HEK293 (cell line): ENCODE measurements around the gene RIN1.
A peak's percentile ranks its signal among the peaks of the same experiment; 100 is the strongest.
"Not testable (repeated sequence)": the region's sequence is repeated elsewhere in the genome, so short reads cannot be mapped to it uniquely, and the experiment has no call there.

ENCODE experiments used
- CTCF ChIA-PET: fragments of 350-600 bp; formaldehyde crosslinking; extraction: SDS; loops from one replicate; lab custom pipeline; 2021; ENCODE audit warnings: antibody characterized with exemption; lab: Yijun Ruan, JAX
- POLR2A ChIA-PET: fragments of 300-600 bp; formaldehyde crosslinking; extraction: SDS; loops from one replicate; lab custom pipeline; 2020; ENCODE audit warnings: antibody characterized with exemption, inconsistent platforms; lab: Yijun Ruan, JAX
- H3K27ac ChIP-seq: fragments of 200-500 bp; sonication (Bioruptor generic); 2 replicates; pipeline ENCODE4 v1.5.1; 2014; ENCODE audit warnings: low read depth, low read length, control low read depth, inconsistent platforms; ENCODE audit errors: extremely low read depth
- H3K36me3 ChIP-seq, 2 experiments: fragments of 200-500 bp in 1 of 2; sonication (Bioruptor generic) in 1 of 2; 1 replicate in 1 of 2; 2 replicates in 1 of 2; pipeline ENCODE4 v1.5.1; 2014 to 2017; ENCODE audit warnings: inconsistent platforms in 2 of 2, low read length in 2 of 2; ENCODE audit not compliant: control insufficient read depth in 2 of 2, insufficient read depth in 1 of 2
- H3K4me1 ChIP-seq: fragments of 200-500 bp; sonication (Bioruptor generic); 2 replicates; pipeline ENCODE4 v1.5.1; 2014; ENCODE audit warnings: mild to moderate bottlenecking, low read length, inconsistent platforms; ENCODE audit not compliant: control insufficient read depth, insufficient read depth
- H3K4me3 ChIP-seq: 2 replicates; pipeline ENCODE4 v1.5.1; 2011; ENCODE audit warnings: low read depth, mild to moderate bottlenecking, control low read depth, low read length, moderate library complexity
- H3K9me3 ChIP-seq: fragments of 200-500 bp; sonication (Bioruptor generic); 2 replicates; pipeline ENCODE4 v1.5.1; 2014; ENCODE audit warnings: low read depth, low read length, inconsistent platforms; ENCODE audit not compliant: control insufficient read depth, insufficient read depth
- CTCF ChIP-seq: fragments of 450-650 bp; formaldehyde crosslinking; IDR thresholded peaks from 2 replicates; pipeline ENCODE4 v1.5.1; 2016; ENCODE audit warnings: missing biosample characterization, missing genetic modification characterization
- EGR2 ChIP-seq: fragments of 450-650 bp; formaldehyde crosslinking; IDR thresholded peaks from 2 replicates; pipeline ENCODE4 v1.5.1; 2016; ENCODE audit warnings: low read depth, missing biosample characterization, missing genetic modification characterization
- HOXD13 ChIP-seq: sonication (generic); formaldehyde crosslinking; IDR thresholded peaks from 2 replicates; pipeline ENCODE4 v1.8.0; 2022; ENCODE audit warnings: missing genetic modification reagents, borderline replicate concordance
- OSR2 ChIP-seq: fragments of 450-650 bp; formaldehyde crosslinking; IDR thresholded peaks from 2 replicates; pipeline ENCODE4 v1.5.1; 2016; ENCODE audit warnings: missing biosample characterization, missing genetic modification characterization
- PATZ1 ChIP-seq: fragments of 450-650 bp; formaldehyde crosslinking; IDR thresholded peaks from 2 replicates; pipeline ENCODE4 v1.5.1; 2016; ENCODE audit warnings: missing biosample characterization, missing genetic modification characterization
- RBAK ChIP-seq: fragments of 450-650 bp; formaldehyde crosslinking; IDR thresholded peaks from 2 replicates; pipeline ENCODE4 v1.5.1; 2016; ENCODE audit warnings: missing biosample characterization, missing genetic modification characterization
- ZBTB44 ChIP-seq: fragments of 450-650 bp; IDR thresholded peaks from 2 replicates; pipeline ENCODE4 v1.5.1; 2018; ENCODE audit warnings: missing biosample characterization, mild to moderate bottlenecking, missing genetic modification characterization
- ZNF23 ChIP-seq: fragments of 450-650 bp; formaldehyde crosslinking; IDR thresholded peaks from 2 replicates; pipeline ENCODE4 v1.5.1; 2016; ENCODE audit warnings: missing biosample characterization, missing genetic modification characterization, borderline replicate concordance
- ZNF394 ChIP-seq: fragments of 450-650 bp; formaldehyde crosslinking; IDR thresholded peaks from 2 replicates; pipeline ENCODE4 v1.5.1; 2016; ENCODE audit warnings: missing biosample characterization, missing genetic modification characterization, mild to moderate bottlenecking, moderate library complexity, borderline replicate concordance
- ZNF561 ChIP-seq: fragments of 450-650 bp; IDR thresholded peaks from 2 replicates; pipeline ENCODE4 v1.5.1; 2018; ENCODE audit warnings: missing biosample characterization, missing genetic modification characterization, borderline replicate concordance
- ZNF600 ChIP-seq: fragments of 450-650 bp; formaldehyde crosslinking; IDR thresholded peaks from 2 replicates; pipeline ENCODE4 v1.5.1; 2016; ENCODE audit warnings: missing biosample characterization, missing genetic modification characterization
- ZXDB ChIP-seq: fragments of 450-650 bp; formaldehyde crosslinking; IDR thresholded peaks from 2 replicates; pipeline ENCODE4 v1.5.1; 2016; ENCODE audit warnings: missing biosample characterization, missing genetic modification characterization

The RIN1 gene

GRCh38 chr11:66336234-66337102 lies at the start of gene RIN1 (continued):
- TF ChIP-seq ZNF561 (no peak), CTCF (tag by site-specific recombination) (peak; percentile 49; the same call in 1 of the 2 replicates), OSR2 (tag by site-specific recombination) (no peak), ZNF23 (tag by site-specific recombination) (no peak), EGR2 (peak; percentile 62), PATZ1 (tag by site-specific recombination) (no peak), RBAK (tag by site-specific recombination) (no peak), HOXD13 (no peak), ZXDB (tag by site-specific recombination) (0 out of 2 replicates have a peak, but pooled peaks have one; percentile 23), ZNF600 (peak; percentile 77)

- not testable (repeated sequence) for H3K27ac ChIP-seq, H3K9me3 ChIP-seq, H3K4me1 ChIP-seq, H3K4me3 ChIP-seq, H3K36me3 ChIP-seq
- ChIA-PET CTCF (interaction anchor here (0.5 to 6.1 kb wide), 9 partner anchors 10 to 1583 kb away, joined by 3 to 58 read pairs (median 4); no protein-coding TSS in a partner anchor), POLR2A (interaction anchor here (0.9 to 2.3 kb wide), 2 partner anchors 12 to 72 kb away, joined by 11 to 14 read pairs; no protein-coding TSS in a partner anchor)
Measured at GRCh38 chr11:66384316-66384715, 48.1 kb upstream of the RIN1 start.

GRCh38 chr11:66380264-66380663 lies 44.0 kb upstream of the RIN1 start:
- not testable (repeated sequence) for H3K27ac ChIP-seq, H3K4me1 ChIP-seq, H3K4me3 ChIP-seq
- ChIA-PET POLR2A (interaction anchor here (1.1 kb wide), 1 partner anchor 8 kb away, joined by 7 read pairs; the partner anchor contains the start of gene SLC29A2), CTCF (interaction anchor here (1.1 to 2.2 kb wide), 4 partner anchors 8 to 69 kb away, joined by 3 to 17 read pairs (median 6); no protein-coding TSS in a partner anchor)
- TF ChIP-seq ZNF394 (tag by site-specific recombination): peak; percentile 61; the same call in 1 of the 2 replicates
- peak; percentile 65; the same call in 1 of the 2 replicates for TF ChIP-seq ZNF600
- TF ChIP-seq EGR2: 0 out of 2 replicates have a peak, but pooled peaks have one; percentile 11
- TF ChIP-seq ZBTB44 (tag by site-specific recombination): 0 out of 2 replicates have a peak, but pooled peaks have one; percentile 9
- peak; percentile 95 for TF ChIP-seq OSR2 (tag by site-specific recombination)
- TF ChIP-seq, all 188 proteins: peak for 5; not testable (repeated sequence) for 183
- not testable (repeated sequence) for H3K9me3 ChIP-seq, H3K36me3 ChIP-seq
